ACHN (cell line): ENCODE results near the gene BDH2.
A peak's percentile ranks its signal among the peaks of the same experiment; 100 is the strongest.

ENCODE experiments used
- DNase-seq: peaks from one replicate; pipeline ENCODE4 v3.0.0-alpha.2; 2015
- in situ Hi-C: cut with HindIII; loops from 2 replicates; pipeline ENCODE4 v1.10.0; 2017; ENCODE audit warnings: low sequenced_read_pairs, low pct_ligation_motif_present, low pct_unique_long_range_greater_than_20kb

The BDH2 gene

DNA sequence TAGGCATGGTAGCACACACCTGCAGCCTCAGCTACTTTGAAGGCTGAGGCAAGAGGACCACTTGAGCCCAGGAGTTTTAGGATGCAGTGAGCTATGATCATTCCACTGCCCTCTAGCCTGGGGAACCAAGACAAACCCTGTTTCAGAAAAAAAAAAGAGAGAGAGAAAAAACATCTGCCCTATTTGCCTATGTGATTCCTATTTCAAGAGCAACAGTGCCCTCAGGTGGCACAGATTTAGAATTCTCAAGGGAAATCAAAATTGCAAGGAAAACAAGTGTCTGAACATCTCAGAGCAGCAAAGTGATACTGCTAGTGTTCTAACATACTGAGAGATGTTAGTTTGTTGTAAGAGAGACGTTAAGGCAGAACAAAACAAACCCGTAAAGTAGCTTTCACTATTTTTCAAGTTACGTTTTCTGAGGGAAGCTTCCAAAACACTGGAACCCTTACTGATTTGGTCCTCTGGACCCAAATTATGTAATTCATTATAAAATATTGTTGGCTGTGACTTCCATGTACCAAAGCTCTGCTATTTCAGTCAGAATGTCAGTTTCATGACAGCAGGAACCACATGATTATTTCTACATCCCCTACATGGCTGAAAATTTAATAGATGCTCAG lies 7.9 kb downstream of the BDH2 start:
- in situ Hi-C loops = no loop called here
- peak; percentile 70 for DNase-seq

DNA sequence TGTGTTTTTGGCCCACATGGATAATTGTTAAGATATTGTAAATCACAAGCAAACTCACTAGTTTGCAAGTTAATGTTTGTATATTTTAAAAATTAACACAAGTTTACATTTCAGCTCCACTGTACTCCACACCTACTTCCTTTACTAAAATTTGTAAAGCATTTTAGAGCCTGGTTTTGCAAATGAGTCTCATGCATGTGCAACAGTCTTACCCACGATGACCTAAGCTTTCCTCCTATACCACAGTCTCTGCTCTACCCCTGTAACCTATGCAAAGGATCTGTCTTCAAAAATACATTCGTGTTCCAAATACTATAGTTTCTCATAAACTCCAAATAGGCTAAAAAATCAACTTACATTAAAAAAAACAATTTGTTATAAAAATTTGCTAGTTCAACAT lies 10.2 kb downstream of the BDH2 start:
- no peak for DNase-seq
- in situ Hi-C loops = no loop called here

DNA sequence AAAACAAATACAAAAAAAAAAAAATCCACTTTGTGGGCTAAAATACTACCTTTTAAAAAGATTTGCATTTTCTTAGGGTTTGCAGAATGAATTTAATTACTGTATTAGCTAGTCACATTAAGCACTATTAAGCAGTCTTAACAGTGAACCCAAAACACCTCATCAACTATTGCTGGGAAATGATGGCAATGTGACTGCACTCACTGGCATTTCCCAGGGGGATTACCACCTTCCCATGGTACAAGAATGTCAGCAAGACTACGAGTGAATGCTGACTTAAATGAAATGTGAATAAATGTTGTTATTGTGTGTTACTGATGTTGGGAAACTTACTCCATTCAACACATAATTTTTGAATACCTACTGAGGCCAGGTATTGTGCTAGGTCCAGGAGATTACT lies 13.1 kb downstream of the BDH2 start:
- no peak for DNase-seq
- in situ Hi-C loops = no loop called here

DNA sequence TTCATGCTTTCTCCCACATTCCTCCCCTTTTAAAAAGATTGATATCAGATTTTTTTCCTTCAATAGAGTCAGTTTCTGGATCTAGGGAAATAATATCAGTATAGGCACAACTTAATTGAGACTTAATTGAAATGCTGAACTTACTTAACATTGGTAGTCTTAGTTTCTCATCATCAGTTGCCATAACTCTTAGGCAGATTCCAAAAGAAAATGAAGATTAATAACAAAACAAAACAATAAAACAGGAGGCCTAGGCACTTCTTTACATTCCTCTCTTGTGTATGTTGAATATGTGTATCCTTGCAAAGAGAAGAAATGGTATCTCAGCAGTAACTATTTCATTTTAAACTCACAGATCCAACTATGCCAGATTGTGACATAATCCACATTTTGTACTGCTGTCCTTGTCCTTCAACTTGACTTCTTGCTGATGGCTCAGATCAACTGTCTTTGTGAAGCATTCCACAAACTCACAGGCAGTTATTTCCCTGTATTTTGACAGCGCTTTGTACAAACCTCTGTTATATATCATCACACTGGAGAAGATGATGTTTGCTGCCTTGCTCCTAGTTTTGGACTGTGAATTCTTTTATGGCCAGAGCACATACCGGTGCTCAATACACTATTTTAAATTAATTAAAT lies 14.0 kb downstream of the BDH2 start:
- in situ Hi-C loops = no loop called here
- DNase-seq = no peak

DNA sequence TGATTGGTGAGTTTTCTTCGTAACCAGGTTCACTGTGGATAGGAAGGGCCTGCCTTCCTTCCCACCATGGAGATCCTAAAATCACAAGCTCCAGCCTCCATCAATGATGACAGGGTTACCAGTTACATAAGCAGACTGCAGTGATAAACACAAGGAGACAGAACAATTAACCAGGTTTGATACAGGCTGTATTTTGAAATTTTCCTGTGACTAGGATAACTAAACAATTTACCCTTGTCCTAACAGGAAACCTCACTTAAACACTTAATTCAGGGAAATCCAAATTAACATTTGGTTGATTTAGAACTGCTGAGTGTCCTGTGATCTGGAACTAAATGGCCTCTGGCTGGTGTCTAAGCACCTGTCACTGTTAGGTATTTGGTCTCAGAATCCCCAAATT lies 20.0 kb downstream of the BDH2 start:
- in situ Hi-C loops = no loop called here
- no peak for DNase-seq

DNA sequence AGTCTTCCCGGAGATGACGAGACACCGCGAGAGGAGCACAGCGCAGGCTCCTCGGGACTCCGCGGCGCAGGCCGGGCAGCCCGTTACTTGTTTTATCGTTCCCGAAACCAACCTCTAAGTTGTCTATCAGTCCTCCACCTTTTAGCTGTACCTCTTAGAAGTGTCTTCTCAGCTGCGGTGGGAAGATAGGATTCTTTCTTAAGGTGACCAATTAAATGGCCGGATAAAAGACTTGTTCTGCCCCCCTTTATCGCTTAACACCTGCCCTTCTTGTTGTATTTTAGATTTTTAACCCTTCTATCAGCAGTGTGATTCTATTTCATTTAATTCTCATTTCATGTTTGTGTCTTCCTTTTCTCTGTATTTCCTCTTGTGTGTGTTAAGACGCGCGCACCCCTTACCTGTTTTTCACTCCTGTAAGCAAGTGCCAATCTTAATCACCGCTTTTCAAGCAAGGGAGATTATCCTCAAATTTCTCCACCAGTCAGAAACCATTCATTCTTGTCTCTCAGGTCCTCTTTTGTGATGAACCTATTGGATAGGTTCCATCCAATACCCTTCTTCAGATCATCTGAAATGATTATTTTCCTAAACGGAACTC lies 22.8 kb downstream of the BDH2 start, which contains the start of gene SLC9B2:
TSS of gene SLC9B2 (minus strand) at position 15 of the 601 bp plus-strand sequence. CDS start 9,211 bp downstream, outside the sequence.
- in situ Hi-C loops = no loop called here
- peak; percentile 63 for DNase-seq

DNA sequence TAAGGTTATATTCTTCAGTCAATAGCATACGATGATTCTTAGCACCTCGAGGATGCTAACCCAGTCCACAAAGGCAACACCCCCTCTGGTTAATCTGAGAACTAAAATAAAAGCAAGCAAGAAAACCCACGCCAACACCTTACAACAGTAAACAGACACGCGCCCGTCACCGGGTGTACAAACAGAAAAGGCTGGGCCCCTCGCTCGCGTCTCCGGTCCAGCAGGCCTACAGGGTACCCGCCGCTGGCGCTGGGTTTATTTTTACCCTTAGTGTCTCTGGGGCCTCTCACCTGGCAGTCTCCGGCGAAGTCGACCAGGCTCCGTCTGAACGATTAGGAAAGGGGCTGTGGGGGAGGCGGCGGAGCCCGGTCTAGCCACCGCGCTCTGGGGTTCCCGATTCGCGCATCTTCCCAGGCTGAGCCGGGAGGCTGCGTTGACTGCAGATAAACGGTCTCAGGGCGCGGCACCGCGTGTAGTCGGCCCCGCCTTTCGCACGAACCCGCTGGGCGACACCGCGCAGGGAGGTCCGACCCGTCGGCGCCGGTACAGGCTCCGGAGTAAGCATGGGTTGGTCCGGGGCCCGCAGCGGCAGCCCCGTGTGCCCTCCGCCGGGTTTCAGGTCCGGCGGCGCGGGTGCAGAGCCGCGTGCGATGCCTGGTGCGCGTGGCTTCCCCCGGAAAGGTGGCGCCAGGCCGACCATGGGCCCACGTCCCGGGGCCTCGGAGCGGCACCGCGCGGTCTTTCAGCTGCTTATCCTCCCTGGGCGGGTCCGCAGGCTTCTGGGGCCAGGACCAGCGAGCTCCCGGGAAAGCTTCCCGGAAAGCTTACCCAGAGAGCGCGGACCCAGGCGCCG lies 23.5 kb downstream of the BDH2 start:
- peak; percentile 41 for DNase-seq
- in situ Hi-C loops = no loop called here

DNA sequence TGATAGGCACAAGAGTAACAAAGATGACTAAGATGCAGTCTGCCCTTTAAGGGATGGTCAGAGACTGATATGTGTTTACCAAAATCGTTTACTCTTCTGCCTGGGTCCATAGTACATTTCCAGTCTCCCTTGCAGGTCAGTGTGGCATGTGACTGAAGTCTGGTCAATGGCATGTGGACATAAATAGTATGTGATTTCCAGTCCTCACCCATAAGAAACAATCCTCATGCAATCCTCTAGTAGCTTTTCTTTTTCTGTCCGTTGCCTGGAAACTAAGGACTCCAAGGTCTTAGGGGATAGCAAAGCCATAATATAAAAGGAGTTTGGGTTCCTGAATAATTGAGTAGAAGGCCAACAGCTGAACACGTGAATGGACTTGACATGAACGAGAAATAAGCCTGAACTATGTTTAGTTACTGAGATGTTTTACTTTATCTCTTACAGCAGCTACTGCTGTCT lies 24.2 kb downstream of the BDH2 start:
- in situ Hi-C loops = no loop called here
- no peak for DNase-seq

DNA sequence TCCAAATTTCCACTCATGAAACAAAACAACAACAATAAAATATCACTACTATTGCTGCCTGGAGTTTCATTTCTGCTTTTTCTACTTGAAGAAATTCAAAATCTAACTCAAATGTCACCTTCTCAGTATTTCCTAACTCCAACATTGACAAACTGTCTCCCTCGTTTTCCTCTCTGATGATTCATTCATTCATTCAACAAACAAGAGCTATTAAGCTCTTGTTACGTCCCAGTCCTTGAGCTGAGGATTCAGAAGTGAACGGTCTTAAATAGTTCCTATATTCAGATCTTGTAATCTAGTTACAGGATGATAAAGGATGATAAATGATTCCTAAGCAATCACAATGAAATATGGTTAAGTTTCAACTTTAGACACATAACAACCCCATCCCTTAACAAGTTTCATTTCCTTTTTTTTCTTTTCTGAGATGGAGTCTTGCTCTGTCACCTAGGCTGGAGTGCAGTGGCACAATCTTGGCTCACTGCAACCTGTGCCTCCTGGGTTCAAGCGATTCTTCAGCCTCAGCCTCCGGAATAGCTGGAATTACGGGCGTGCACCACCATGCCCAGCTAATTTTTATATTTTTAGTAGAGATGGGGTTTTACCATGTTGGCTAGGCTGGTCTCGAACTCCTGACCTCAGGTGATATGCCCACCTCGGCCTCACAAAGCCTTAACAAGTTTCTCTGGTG lies 24.7 kb downstream of the BDH2 start:
- in situ Hi-C loops = no loop called here
- DNase-seq = no peak

DNA sequence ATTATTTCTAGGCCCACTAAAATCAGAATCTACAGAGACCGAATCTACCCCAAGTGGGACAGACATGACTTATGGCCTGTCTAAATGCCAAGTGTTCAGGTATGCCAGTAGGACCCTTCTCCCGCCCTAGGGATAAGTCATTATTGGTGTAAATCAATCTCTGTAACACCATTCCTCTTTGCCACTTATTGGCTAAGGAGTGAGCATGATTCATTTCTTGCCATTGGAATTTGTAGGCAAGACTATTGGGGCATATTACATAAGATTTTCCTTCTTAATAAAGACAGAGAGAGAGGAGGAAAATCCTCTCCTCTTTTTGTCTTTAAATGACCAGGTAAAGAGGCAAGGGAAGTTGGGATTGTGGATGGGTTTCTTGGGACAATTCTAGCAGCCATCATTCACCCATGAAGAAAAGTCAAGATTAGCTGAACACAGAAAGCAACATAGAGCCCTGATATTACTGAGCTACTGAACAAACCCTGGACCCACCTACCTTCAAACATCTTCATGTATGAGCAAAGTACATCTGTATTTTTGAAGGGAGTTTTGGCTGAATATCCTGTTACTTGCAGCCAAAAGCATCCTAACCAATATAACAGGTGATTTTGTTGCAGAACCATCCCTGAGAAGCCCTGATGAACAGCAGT lies 25.7 kb downstream of the BDH2 start:
- peak; percentile 5 for DNase-seq
- in situ Hi-C loops = no loop called here

DNA sequence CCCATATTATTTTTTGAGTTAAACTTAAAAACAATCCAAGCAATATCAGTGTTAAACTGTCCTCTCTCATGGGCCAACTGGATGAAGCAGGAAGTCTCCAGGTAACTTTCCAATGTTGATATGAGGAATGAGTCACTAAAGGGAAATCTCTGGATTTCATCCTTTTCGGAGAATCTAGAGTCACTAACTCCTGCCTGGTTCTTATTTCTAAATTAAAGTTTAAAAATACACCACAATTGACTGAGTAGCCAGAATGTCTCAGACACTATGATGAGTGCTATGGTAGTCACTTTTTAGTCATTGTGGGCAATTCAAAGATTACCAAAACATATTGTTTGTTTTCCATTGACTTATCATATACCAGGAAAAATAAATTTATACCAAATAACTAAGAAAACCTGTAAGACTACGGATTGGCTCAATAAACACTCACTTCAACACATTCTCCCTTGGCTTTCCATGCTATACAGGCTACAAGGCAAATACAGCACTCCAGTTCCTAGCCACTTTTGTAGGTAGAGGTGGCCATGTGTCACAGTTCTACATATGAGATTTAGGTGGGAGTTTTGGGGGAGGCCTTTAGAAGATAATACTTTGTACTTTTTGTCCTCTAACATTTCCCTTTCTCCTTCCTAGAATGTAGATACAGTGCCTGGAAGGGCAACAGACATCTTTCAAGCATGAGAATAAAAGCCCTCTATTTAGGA lies 31.6 kb downstream of the BDH2 start:
- in situ Hi-C loops = no loop called here
- DNase-seq = no peak

DNA sequence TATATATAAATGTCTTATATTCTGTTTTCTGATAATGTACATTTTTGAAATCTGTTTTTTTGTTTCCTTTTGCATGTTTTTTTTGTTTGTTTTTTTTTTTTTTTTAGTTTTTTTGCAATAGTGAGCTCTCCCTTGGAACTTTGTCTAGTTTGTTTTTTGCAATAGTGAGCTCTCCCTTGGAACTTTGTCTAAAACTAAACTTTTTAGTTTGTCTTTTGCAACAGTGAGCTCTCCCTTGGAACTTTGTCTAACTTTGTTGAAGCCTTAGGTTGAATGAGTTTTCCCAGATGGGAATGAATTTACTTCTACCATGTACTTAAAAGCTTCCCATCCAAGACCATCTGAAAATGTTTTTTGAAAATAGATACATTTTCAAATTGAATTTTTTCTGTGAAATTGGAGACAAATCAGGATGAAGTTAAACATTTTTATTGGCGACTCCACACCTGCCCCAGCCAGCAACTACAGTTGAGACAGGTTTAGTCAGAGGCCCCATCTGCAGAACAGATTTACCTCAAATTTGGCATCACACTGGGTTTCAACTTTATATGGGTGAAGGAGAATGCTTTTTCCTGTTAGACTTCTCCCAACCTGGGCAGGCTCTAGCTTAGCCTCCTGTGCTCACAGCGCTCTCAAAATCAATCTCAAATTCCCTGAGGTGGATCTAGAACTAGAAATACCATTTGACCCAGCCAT lies 39.0 kb downstream of the BDH2 start:
- DNase-seq = no peak
- in situ Hi-C loops = no loop called here

DNA sequence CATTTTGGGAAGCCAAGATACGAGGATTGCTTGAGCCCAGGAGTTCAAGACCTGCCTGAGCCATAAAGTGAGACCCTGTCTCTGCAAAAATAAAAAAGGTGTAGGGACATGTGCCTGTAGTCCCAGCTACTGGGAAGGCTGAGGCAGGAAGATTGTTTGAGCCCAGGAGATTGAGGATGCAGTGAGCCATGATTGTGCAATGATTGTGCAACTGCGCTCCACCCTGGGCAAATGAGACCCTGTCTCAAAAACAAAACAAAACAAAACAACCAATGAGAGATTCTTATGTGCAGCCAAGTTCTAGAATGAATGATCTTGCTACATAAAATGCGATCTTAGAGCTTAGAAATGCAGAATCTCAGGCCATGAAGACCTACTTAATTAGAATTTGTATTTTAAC lies 45.6 kb downstream of the BDH2 start:
- no peak for DNase-seq
- in situ Hi-C loops = no loop called here

DNA sequence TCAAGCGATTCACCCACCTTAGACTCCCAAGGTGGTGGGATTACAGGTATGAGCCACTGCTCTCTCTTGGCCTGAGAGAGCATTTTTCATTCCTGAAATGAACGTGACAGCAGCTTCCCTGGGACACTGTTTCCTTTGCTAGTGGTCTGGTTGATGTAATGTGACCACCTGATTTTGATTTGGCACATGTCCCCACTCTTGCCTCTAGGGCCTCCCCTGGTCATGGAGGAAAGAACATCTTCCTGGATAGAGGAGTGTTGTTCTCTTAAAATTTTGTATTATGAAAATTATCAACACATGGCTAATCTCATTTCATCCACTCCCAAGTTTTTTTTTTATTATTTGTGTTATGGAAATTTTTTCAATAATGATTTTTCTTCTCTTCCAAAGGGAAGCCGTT lies 46.9 kb downstream of the BDH2 start:
- in situ Hi-C loops = no loop called here
- DNase-seq = no peak

DNA sequence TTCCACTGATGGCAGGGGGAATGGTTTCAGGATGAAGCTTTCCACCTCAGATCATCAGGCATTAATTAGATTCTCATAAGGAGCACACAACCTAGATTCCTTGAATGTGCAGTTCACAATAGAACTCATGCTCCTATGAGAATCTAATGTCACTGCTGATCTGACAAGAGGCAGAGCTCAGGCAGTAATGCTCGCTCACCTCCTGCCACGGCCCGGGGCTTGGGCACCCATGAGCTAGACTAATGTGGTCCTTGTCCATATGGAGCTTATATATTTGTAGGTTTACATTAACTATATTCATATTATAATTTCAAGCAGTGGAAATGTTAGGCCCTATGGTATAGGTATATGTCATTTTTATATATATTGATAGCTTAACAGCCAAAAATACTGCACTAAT lies 47.5 kb downstream of the BDH2 start:
- in situ Hi-C loops = no loop called here

DNA sequence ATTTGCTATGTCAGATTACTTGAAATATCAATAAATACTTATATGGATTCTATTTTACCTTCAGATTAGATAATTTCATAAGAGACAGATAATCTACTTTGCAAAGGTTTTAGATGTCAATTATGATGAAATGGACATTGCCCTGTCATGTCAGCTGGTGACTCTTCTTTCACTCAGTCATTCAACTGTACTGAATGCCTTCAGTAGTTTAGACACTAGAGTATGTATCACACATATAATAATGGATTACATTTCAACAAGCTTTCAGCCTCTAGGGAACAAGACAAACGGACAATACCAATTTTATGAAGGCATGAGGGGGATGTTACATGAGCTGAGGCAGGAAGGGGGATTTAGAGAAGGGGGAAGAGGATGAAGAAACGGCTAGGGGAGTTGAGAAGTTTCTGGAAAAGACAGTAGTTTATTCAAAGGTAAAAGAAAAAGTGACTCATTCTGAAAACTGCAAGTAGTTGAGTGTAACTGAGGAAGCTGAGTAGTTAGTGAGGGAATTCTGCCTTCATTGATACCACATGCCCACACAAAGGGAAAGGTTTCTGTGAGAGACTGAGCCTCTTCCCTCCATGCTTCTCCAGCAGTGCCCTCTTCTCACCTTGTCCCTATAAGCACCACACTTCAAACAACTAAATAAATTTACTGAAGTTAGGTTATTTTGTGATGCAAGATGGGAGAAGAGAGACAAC lies 48.7 kb downstream of the BDH2 start:
- no peak for DNase-seq
- in situ Hi-C loops = no loop called here

More for the DNA sequence above, 47.5 kb downstream of the BDH2 start:
- no peak for DNase-seq
